Keratinocyte (primary cell): ENCODE data around the gene MYOM1. TPM values are rescaled to one million over a fixed set of nuclear protein-coding genes. Genes with fewer than 3 reads are reported as not detected.

Source experiments
- DNase-seq: peaks from one replicate; pipeline ENCODE4 v3.0.0-alpha.2; 2011; ENCODE audit warnings: low read depth, missing footprints, low spot score
- FAIRE-seq: peaks from 2 replicates; lab custom pipeline; 2011; peaks lifted over from hg19 to GRCh38; lab: Jason Lieb, UNC
- H2AFZ ChIP-seq: 2 replicates; pipeline ENCODE4 v1.6.0; 2012; ENCODE audit warnings: low read length, control low read depth, inconsistent platforms; ENCODE audit not compliant: control insufficient read depth
- H3K27ac ChIP-seq: 2 replicates; pipeline ENCODE4 v1.5.1; 2011; ENCODE audit warnings: low read length; ENCODE audit not compliant: control insufficient read depth, insufficient read depth
- H3K27me3 ChIP-seq: 3 replicates; pipeline ENCODE4 v1.6.0; 2011; ENCODE audit warnings: low read length; ENCODE audit not compliant: control insufficient read depth, insufficient read depth; ENCODE audit errors: extremely low read depth
- H3K36me3 ChIP-seq, 2 experiments: 2 replicates in 1 of 2; 3 replicates in 1 of 2; pipeline ENCODE4 v1.5.1; 2011; ENCODE audit warnings: low read length in 2 of 2, mild to moderate bottlenecking in 1 of 2; ENCODE audit not compliant: control insufficient read depth in 2 of 2, insufficient read depth in 2 of 2; ENCODE audit errors: extremely low read depth in 1 of 2
- H3K4me1 ChIP-seq: 3 replicates; pipeline ENCODE4 v1.5.1; 2011; ENCODE audit warnings: low read length; ENCODE audit not compliant: control insufficient read depth, insufficient read depth; ENCODE audit errors: extremely low read depth
- H3K4me2 ChIP-seq: 3 replicates; pipeline ENCODE4 v1.6.0; 2011; ENCODE audit warnings: low read depth, low read length; ENCODE audit not compliant: control insufficient read depth, insufficient read depth; ENCODE audit errors: extremely low read depth
- H3K4me3 ChIP-seq, 3 experiments: fragments of 200-600 bp in 1 of 3; sonication (generic) in 1 of 3; 2 replicates in 2 of 3; 3 replicates in 1 of 3; pipeline ENCODE4 v1.5.1; 2011 to 2016; ENCODE audit warnings: low read length in 3 of 3, mild to moderate bottlenecking in 3 of 3, control low read depth in 2 of 3, inconsistent platforms in 1 of 3, low read depth in 1 of 3, mixed read lengths in 1 of 3, mixed run types in 1 of 3, moderate library complexity in 1 of 3; ENCODE audit not compliant: control insufficient read depth in 2 of 3, insufficient read depth in 2 of 3; ENCODE audit errors: extremely low read depth in 1 of 3
- H3K79me2 ChIP-seq: 2 replicates; pipeline ENCODE4 v1.6.0; 2012; ENCODE audit warnings: low read length; ENCODE audit not compliant: control insufficient read depth, insufficient read depth
- H3K9ac ChIP-seq: 3 replicates; pipeline ENCODE4 v1.6.0; 2011; ENCODE audit warnings: low read length; ENCODE audit not compliant: control insufficient read depth, insufficient read depth; ENCODE audit errors: extremely low read depth
- H3K9me1 ChIP-seq: 3 replicates; pipeline ENCODE4 v1.6.0; 2011; ENCODE audit warnings: low read length; ENCODE audit not compliant: control insufficient read depth, insufficient read depth; ENCODE audit errors: extremely low read depth
- H3K9me3 ChIP-seq: 2 replicates; pipeline ENCODE4 v1.5.1; 2012; ENCODE audit warnings: low read depth, low read length; ENCODE audit not compliant: control insufficient read depth
- H4K20me1 ChIP-seq: 3 replicates; pipeline ENCODE4 v1.6.0; 2011; ENCODE audit warnings: low read length; ENCODE audit not compliant: control insufficient read depth, insufficient read depth; ENCODE audit errors: extremely low read depth
- CTCF ChIP-seq, 3 experiments: IDR thresholded peaks in 1 of 3; conservative IDR thresholded peaks in 1 of 3; optimal IDR thresholded peaks in 1 of 3; 2 replicates in 2 of 3; 3 replicates in 1 of 3; pipeline versions ENCODE3 to v1.5.1; 2011; ENCODE audit warnings: low read length in 3 of 3, mild to moderate bottlenecking in 3 of 3, moderate library complexity in 2 of 3, control low read depth in 1 of 3, inconsistent platforms in 1 of 3; ENCODE audit not compliant: insufficient read depth in 2 of 3; ENCODE audit errors: extremely low read depth in 1 of 3
- EZH2 ChIP-seq: IDR thresholded peaks from one replicate; pipeline ENCODE4 v1.6.1; 2012; ENCODE audit warnings: inconsistent platforms, mild to moderate bottlenecking, low read length, moderate library complexity
- dilution Hi-C: fragments of 300-500 bp; cut with MboI; formaldehyde crosslinking; loops from one replicate; pipeline ENCODE4 v1.7.0; 2020; ENCODE audit warnings: low sequenced_read_pairs; ENCODE audit not compliant: extremely low pct_ligation_motif_present
- polyA plus RNA-seq, 5 experiments: library from polyadenylated mRNA; depleted of rRNA in 3 of 5; stranded (reverse) in 3 of 5; stranded (forward) in 1 of 5; unstranded in 1 of 5; fragments of >200 nt; gene quantifications; 1 replicate in 1 of 5; 2 replicates in 3 of 5; 3 replicates in 1 of 5; pipeline versions ENCODE4 v1.2.1 to v1.2.3, GENCODE V29; 2011 to 2012; ENCODE audit warnings: missing spikeins in 2 of 5, low read depth in 1 of 5, low replicate concordance in 1 of 5

MYOM1 gene
- polyA plus RNA-seq, 1 donor (not counting 4 experiments of a cell fraction or from before 2014, with no cell fraction given), result 0.03 TPM

GRCh38 chr18:3192752-3193151 is 27.0 kb downstream of the MYOM1 start:
- no peak overlapping the region for H3K27ac ChIP-seq
- DNase-seq (no peak), FAIRE-seq (no peak)
- no peaks in the 10 kb centered on the region for H3K9me1 ChIP-seq
- no peak overlapping the region for H2AFZ ChIP-seq
- no peak overlapping the region for H3K9ac ChIP-seq
- no peaks in the 10 kb centered on the region for H3K9me3 ChIP-seq
- dilution Hi-C loops, result no loop called here
- H3K4me3 ChIP-seq, result no peak overlapping the region
- H3K36me3 ChIP-seq, result no peaks in the 10 kb centered on the region
- TF ChIP-seq CTCF (optimal IDR thresholded peaks at IDR 0.05 in 1 of 3, IDR thresholded peaks at IDR 0.05 in 1 of 3, conservative IDR thresholded peaks at IDR 0.05 in 1 of 3; ENCODE audit: extremely low read depth in 1 of 3, insufficient read depth in 2 of 3, low read length in 3 of 3) (no peak), EZH2 (no peak)
- H3K4me2 ChIP-seq, result no peak overlapping the region
- H3K27me3 ChIP-seq, result no peaks in the 10 kb centered on the region
- no peaks in the 10 kb centered on the region for H3K4me1 ChIP-seq
- no peaks in the 10 kb centered on the region for H4K20me1 ChIP-seq
- H3K79me2 ChIP-seq, result no peaks in the 10 kb centered on the region

- H3K27ac ChIP-seq, result no peak overlapping the region
- no peak overlapping the region for H3K4me2 ChIP-seq
- H3K79me2 ChIP-seq, result no peaks in the 10 kb centered on the region
- dilution Hi-C loops, result no loop called here
- H3K9ac ChIP-seq, result no peak overlapping the region
- H3K4me1 ChIP-seq, result no peaks in the 10 kb centered on the region
- no peak overlapping the region for H3K4me3 ChIP-seq
- H4K20me1 ChIP-seq, result no peaks in the 10 kb centered on the region
- H2AFZ ChIP-seq, result no peak overlapping the region
- DNase-seq (no peak), FAIRE-seq (no peak)
- no peaks in the 10 kb centered on the region for H3K36me3 ChIP-seq
- no peaks in the 10 kb centered on the region for H3K27me3 ChIP-seq
- no peaks in the 10 kb centered on the region for H3K9me3 ChIP-seq
- no peaks in the 10 kb centered on the region for H3K9me1 ChIP-seq
- no peak for TF ChIP-seq EZH2
- TF ChIP-seq CTCF (optimal IDR thresholded peaks at IDR 0.05 in 1 of 3, IDR thresholded peaks at IDR 0.05 in 1 of 3, conservative IDR thresholded peaks at IDR 0.05 in 1 of 3; ENCODE audit: extremely low read depth in 1 of 3, insufficient read depth in 2 of 3, low read length in 3 of 3), result no peak
These were observed 27.5 kb downstream of the MYOM1 start for GRCh38 chr18:3192286-3192685.
